Activated CD4-positive, CD25-positive, alpha-beta regulatory T cell treated with anti-CD3 and anti-CD28 coated beads, Interleukin-2, amount 50 U/mL, for 24 hours (primary cell): Measurements from ENCODE around the gene KCNT1.

ENCODE experiments used
- ATAC-seq, 2 donors: fragments of 150-1000 bp; cut with Tn5 transposase; one replicate each; pipeline ENCODE4 v1.10.0; 2021; ENCODE audit warnings: mild to moderate bottlenecking in 1 of 2, moderate library complexity in 1 of 2

Gene KCNT1

GRCh38 chr9:135749171-135750045 lies 47.4 kb downstream of the KCNT1 start:
- ATAC-seq = no peak

- ATAC-seq = no peak
Observed at GRCh38 chr9:135750786-135751185, 48.8 kb downstream of the KCNT1 start.

GRCh38 chr9:135751501-135751900 lies 49.5 kb downstream of the KCNT1 start:
- ATAC-seq = no peak

- no peak for ATAC-seq
Observed at GRCh38 chr9:135752281-135753204, 50.6 kb downstream of the KCNT1 start.

- ATAC-seq = no peak
Observed at GRCh38 chr9:135753391-135754105, 51.6 kb downstream of the KCNT1 start.

GRCh38 chr9:135756576-135756975 lies 54.6 kb downstream of the KCNT1 start:
- no peak for ATAC-seq

- no peak for ATAC-seq
Observed at GRCh38 chr9:135757356-135757755, 55.4 kb downstream of the KCNT1 start.

GRCh38 chr9:135758056-135758455 lies 56.1 kb downstream of the KCNT1 start:
- ATAC-seq = no peak

GRCh38 chr9:135758870-135759269 lies 56.9 kb downstream of the KCNT1 start:
- no peak for ATAC-seq

GRCh38 chr9:135759676-135760300 lies 57.8 kb downstream of the KCNT1 start:
- no peak for ATAC-seq

GRCh38 chr9:135760465-135760864 lies 58.5 kb downstream of the KCNT1 start:
- no peak for ATAC-seq

- no peak for ATAC-seq
Observed at GRCh38 chr9:135761150-135761844, 59.3 kb downstream of the KCNT1 start.

- ATAC-seq = no peak
Observed at GRCh38 chr9:135761845-135762168, 59.8 kb downstream of the KCNT1 start.

GRCh38 chr9:135762921-135763320 lies 60.9 kb downstream of the KCNT1 start:
- ATAC-seq = no peak

GRCh38 chr9:135763716-135764446 lies 61.9 kb downstream of the KCNT1 start:
- ATAC-seq = no peak

GRCh38 chr9:135764731-135765130 lies 62.7 kb downstream of the KCNT1 start:
- ATAC-seq = no peak

GRCh38 chr9:135765416-135765815 lies 63.4 kb downstream of the KCNT1 start:
- ATAC-seq = no peak

GRCh38 chr9:135766251-135766650 lies 64.3 kb downstream of the KCNT1 start:
- ATAC-seq = no peak

- ATAC-seq = no peak
Observed at GRCh38 chr9:135766707-135767106, 64.7 kb downstream of the KCNT1 start.

- ATAC-seq = no peak
Observed at GRCh38 chr9:135768516-135769218, 66.7 kb downstream of the KCNT1 start.
